ENCODE results near the gene STYXL2.
A peak's percentile ranks its signal among the peaks of the same experiment; 100 is the strongest.

Gene STYXL2

DNA sequence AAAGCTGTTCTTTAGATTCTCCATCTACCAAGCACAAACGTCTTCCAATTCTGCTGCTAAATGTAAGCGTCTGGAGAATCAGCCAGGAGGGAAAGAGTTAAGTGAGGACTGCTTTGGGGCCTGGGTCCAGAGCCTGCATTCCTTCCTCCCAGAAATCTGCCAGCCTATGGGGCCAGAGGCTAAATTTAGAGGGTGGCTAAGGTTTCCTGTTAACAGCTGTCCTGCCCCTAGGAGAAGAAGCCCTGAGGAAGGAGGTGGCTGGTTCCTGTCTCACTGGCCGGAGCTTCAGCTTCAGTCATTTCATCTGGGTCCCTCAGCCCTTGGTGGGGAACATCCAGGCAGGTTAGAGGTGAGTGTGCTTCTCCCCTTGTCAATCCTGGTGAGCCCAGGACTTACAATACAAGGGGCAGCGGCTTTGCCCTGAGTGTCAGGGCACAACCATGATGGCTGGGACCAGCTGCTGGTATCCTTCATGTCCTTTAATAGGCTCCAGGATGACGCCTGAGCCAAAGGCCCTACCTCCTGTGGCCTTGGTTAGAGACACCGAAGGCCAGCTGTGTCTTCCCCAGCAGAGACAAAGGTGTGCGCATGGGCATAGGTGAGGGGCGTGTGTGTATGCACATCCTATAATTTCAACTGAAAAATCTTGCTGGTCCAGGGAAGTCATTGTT is at the start of gene STYXL2:
Gene STYXL2 (plus strand): TSS at position 230 of the 671 bp plus-strand sequence. CDS start 775 bp downstream, outside the sequence.
- no peak for DNase-seq

DNA sequence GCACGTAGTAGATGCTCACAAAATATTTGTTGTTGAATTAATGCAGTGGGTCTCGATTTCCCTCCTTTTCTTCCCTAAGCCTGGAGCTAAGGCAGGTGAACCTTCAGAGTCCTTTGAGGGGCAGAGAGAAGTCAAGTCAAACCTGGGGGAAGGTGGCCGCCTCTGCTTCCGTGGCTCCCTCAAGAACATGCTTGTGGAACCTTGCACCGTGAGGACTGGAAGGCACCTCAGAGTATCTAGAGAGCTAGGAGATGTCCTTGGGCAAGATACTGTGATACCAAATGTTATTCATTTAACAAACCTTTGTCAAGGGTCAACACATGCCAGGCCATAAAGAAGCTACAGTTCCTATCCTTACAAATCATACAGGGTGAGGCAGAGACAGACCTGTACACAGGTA is 42.0 kb upstream of the STYXL2 start:
- DNase-seq: no peak

GRCh38 chr1:167052389-167052788 is 41.5 kb upstream of the STYXL2 start:
- DNase-seq: no peak

GRCh38 chr1:167054531-167054930 is 39.3 kb upstream of the STYXL2 start:
- no peak for DNase-seq

GRCh38 chr1:167054946-167055630 is 38.8 kb upstream of the STYXL2 start:
- DNase-seq: no peak

GRCh38 chr1:167056529-167057231 is 37.2 kb upstream of the STYXL2 start:
- no peak for DNase-seq

GRCh38 chr1:167057241-167057688 is 36.6 kb upstream of the STYXL2 start:
- peak; percentile 13 for DNase-seq

GRCh38 chr1:167059045-167059808 is 34.6 kb upstream of the STYXL2 start:
- peak; percentile 76 for DNase-seq

GRCh38 chr1:167059809-167060107 is 34.1 kb upstream of the STYXL2 start:
- no peak for DNase-seq

GRCh38 chr1:167060141-167061072 is 33.5 kb upstream of the STYXL2 start:
- DNase-seq: no peak

DNA sequence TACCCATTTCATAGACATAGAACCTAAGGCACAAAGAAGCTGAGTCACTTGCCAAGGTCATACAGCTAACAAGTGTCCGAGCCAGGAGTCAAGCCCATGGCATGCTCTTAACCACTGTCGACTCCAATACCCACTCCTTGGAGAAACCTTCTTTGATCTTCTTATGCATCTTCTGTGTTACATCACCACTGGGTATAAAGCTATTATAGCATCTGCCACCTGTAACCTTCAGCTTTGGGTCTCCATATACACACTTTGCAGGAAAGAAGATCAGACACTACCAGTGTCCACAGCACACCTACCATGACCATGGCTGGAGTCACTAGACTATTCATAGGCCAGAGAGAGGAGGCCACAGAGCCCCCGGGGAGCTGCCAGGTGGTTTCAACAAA is 32.8 kb upstream of the STYXL2 start:
- no peak for DNase-seq

- DNase-seq: no peak
These were observed 29.3 kb upstream of the STYXL2 start for GRCh38 chr1:167064621-167065020.

- DNase-seq: no peak
These were observed 28.4 kb upstream of the STYXL2 start for GRCh38 chr1:167065471-167065870.

- peak; percentile 84 for DNase-seq
These were observed 27.3 kb upstream of the STYXL2 start for GRCh38 chr1:167066333-167067122.

DNA sequence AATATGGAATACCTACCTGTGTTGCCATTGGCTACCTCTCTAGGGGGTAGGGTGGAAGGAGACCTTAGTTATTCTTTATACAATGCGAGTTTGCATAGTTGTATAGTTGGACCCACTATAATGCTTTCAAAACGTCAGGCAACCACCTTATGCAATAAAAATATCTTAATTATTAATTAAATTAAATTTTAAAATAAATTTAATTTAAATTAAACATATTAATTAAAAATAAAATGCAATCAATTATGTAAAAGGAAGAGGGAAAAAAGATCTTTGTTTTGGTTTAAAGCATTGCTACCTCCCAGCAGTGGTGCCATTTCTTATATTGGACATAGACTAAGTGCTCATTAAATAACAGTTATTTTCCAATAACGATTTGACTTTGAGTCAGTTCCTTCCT is 26.0 kb upstream of the STYXL2 start:
- DNase-seq: no peak

- no peak for DNase-seq
These were observed 25.1 kb upstream of the STYXL2 start for GRCh38 chr1:167068761-167069160.

DNA sequence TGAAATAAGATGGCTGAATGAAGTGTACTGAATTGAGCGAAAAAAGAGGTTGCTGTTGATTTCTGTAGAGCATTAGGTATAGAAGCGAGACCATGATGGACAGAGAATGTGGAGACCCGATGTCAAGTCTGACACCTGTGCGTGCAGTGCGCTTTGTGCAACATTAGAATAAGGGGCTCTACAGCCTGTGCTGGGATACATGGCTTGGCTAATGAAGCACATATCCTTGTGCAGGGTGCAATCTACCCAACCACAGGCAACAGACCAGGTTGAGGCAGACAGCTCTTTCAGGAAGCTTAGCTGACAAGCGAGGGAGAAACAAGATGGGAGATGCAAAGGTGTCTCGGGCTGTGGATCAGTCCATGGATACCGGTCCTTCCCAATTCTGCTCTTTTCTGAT is 22.6 kb upstream of the STYXL2 start:
- no peak for DNase-seq

- no peak for DNase-seq
These were observed 17.7 kb upstream of the STYXL2 start for GRCh38 chr1:167076136-167076710.

- DNase-seq: no peak
These were observed 16.6 kb upstream of the STYXL2 start for GRCh38 chr1:167077128-167077867.

DNA sequence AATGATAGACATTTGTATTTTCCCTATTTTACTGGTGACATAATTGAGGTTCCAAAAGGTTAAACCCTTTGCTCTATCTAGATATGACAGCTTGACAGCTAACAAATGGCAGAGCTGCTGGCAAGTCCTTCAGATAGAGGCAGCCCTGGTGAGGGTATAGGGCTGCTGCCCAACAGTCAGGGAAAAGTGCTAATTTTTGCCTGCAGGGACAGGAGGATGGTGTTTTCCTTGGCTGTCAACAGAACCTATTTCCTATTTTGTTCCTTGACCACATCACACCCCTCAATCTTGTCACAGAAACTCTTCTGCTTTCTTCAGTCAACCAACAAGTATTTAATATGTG is 16.0 kb upstream of the STYXL2 start:
- no peak for DNase-seq
